ENCODE results near the gene GORAB. TPM values are rescaled to one million over a fixed set of nuclear protein-coding genes. Genes with fewer than 3 reads are reported as not detected.
A peak's percentile ranks its signal among the peaks of the same experiment; 100 is the strongest.

Gene GORAB
- total RNA-seq, 3 donors from 2014 or later = 8.9 to 9.7 (median 8.9) TPM

DNA sequence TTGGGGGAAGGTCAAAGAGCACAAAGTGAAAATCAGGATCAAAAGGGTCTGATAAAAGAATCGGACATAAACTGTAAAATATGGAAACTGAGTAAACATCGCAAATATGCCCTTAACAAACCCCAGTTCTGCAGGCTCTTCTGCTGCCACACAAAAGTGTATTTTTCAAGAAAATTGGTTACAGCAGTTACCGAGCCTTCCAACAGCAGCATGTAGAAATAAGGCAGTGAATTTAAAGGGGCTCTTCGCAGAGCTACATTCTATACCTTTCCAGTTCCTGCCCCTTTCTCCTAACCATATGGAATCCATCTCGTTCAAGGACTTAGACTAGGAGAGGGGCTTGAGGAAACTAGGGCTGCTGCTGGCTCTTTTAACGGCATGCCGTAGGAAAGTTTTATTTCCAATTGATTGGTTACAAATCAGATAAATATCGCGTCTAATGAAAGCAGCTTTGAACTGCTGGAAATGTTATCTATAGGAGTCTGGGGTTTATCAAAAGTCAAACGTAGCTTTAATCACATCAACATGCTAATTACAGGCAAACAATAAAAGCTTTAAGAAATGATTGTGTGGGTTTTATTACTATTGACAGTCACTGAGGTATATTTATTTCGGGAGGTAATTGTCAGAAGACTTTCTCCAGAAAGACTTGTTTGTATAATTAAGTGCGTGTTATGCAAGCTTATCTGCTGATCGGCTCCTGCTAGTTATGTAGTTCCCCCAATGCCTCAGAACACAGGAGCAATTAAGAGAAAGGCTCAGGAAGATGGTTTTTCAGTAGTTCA is 59.1 kb downstream of the GORAB start:
- H3K4me1 Mint-ChIP-seq (ENCODE audit: low read depth) = no peaks in the 10 kb centered on the region
- ATAC-seq (no peak), DNase-seq (no peak)
- H3K36me3 Mint-ChIP-seq (ENCODE audit: insufficient read depth) = no peaks in the 10 kb centered on the region
- H3K4me3 Mint-ChIP-seq = no peak overlapping the region
- peaks cover 4% of the 10 kb centered on the region for H3K9me3 Mint-ChIP-seq
- H3K27me3 Mint-ChIP-seq (ENCODE audit: low read depth) = peaks cover 22% of the 10 kb centered on the region

DNA sequence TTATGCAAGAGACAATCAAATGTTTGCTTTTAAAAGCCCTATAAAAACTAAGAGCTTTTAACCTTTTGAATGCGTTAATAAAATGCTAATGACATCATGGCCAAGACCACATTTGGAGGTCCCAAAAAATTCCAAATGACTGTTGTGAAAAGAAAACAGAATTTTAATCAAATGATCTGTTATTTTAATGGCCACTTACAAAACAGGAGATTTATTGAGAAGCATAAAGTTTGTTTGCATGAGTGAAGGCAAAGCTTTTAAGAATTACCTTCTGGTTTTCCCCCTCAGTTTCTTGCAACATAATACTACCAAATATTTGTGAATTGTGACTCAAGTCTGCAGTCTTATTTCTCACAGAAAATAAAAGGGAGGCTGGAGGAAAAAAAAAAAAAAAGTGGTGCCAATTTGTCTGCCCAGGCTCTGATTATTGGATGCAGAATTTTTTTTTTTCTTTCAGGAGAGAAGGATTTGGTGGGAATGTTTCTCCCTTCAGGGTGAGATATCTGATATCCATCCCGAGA is 60.7 kb downstream of the GORAB start:
- peaks cover 16% of the 10 kb centered on the region for H3K9me3 Mint-ChIP-seq
- H3K4me3 Mint-ChIP-seq = no peak overlapping the region
- no peaks in the 10 kb centered on the region for H3K4me1 Mint-ChIP-seq (ENCODE audit: low read depth)
- ATAC-seq (no peak), DNase-seq (no peak)
- H3K27me3 Mint-ChIP-seq (ENCODE audit: low read depth) = peaks cover 22% of the 10 kb centered on the region
- no peaks in the 10 kb centered on the region for H3K36me3 Mint-ChIP-seq (ENCODE audit: insufficient read depth)

DNA sequence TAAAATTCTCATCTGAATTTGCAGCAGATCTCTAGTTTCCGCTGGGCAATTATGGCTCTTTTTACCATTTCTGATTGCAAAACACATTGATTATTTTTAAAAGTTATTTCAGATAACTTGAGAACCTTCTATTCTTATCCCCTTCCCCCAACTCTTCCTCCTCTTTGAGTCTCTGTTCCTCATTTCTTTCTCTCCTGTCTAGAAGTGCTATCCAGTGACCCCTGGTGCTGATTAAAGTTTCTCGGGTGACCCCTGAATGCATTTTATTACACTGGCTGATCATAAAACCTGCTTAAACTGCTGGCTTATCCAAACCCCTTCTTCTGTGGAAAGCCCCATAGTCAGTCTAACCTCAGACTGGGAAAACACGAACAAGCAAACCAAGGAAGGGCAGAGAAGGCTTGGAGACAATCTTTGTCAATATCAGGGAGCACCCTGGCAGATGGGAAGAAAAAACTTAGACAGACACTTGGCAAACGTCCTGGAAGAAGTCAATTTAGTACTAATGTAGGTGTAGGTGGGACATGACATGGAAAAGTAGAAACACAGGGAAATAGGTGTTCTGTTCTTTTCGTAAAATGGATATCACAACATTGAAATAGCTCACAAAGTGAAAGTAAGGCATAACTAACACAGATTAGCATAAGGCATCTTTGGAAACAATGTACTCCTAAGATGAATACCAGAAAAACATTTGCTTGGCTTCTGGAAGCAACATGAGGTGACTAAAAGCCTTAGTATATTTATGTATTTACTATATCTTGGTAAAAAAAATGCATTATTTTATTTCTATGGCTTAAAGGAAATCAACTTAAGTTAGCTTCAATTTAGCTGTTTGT is 61.4 kb downstream of the GORAB start:
- peaks cover 22% of the 10 kb centered on the region for H3K27me3 Mint-ChIP-seq (ENCODE audit: low read depth)
- H3K4me1 Mint-ChIP-seq (ENCODE audit: low read depth) = no peaks in the 10 kb centered on the region
- DNase-seq (no peak), ATAC-seq (no peak)
- peaks cover 23% of the 10 kb centered on the region for H3K9me3 Mint-ChIP-seq
- no peaks in the 10 kb centered on the region for H3K36me3 Mint-ChIP-seq (ENCODE audit: insufficient read depth)
- H3K4me3 Mint-ChIP-seq = no peak overlapping the region

DNA sequence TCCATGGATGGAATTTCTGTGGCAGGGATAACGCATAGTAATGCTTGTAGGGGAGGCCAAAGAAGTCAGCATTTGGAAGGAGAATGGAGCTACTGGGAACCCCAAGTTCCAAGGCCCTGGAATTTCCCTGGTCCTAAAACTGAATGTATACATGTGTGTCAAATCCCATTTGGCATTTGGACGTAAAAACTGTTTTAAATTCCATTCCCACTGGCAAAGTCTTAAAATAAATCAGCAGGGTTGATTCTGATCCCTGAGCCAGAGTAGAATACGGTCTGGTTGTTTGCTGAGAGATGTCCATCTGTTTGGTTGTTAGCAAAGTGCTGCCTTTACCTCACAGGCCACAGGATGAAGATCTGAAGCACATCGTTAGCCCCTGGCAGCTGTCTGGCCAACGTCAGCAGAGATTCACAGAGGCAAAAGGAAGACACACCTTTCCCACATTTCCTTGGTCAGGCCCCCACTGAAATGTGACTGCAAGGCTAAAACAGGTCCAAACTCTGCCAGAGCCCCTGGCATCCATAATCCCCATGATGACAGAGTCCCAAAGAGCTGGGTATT is 62.2 kb downstream of the GORAB start:
- Mint-ChIP-seq H3K36me3 (ENCODE audit: insufficient read depth) (no peaks in the 10 kb centered on the region), H3K27me3 (ENCODE audit: low read depth) (peaks cover 22% of the 10 kb centered on the region), H3K9me3 (peaks cover 25% of the 10 kb centered on the region), H3K4me3 (no peak overlapping the region), H3K4me1 (ENCODE audit: low read depth) (no peaks in the 10 kb centered on the region)
- DNase-seq (no peak), ATAC-seq (no peak)

GRCh38 chr1:170596701-170597100 is 64.7 kb downstream of the GORAB start:
- no peaks in the 10 kb centered on the region for H3K4me1 Mint-ChIP-seq (ENCODE audit: low read depth)
- peaks cover 6% of the 10 kb centered on the region for H3K27me3 Mint-ChIP-seq (ENCODE audit: low read depth)
- no peaks in the 10 kb centered on the region for H3K36me3 Mint-ChIP-seq (ENCODE audit: insufficient read depth)
- ATAC-seq (no peak), DNase-seq (no peak)
- no peak overlapping the region for H3K4me3 Mint-ChIP-seq
- peaks cover 32% of the 10 kb centered on the region for H3K9me3 Mint-ChIP-seq

GRCh38 chr1:170598618-170599017 is 66.7 kb downstream of the GORAB start:
- DNase-seq = no peak
- no peak for ATAC-seq
- Mint-ChIP-seq H3K9me3 (peaks cover 43% of the 10 kb centered on the region), H3K4me3 (no peak overlapping the region), H3K27me3 (ENCODE audit: low read depth) (peaks cover 5% of the 10 kb centered on the region), H3K4me1 (ENCODE audit: low read depth) (no peaks in the 10 kb centered on the region), H3K36me3 (ENCODE audit: insufficient read depth) (no peaks in the 10 kb centered on the region)

DNA sequence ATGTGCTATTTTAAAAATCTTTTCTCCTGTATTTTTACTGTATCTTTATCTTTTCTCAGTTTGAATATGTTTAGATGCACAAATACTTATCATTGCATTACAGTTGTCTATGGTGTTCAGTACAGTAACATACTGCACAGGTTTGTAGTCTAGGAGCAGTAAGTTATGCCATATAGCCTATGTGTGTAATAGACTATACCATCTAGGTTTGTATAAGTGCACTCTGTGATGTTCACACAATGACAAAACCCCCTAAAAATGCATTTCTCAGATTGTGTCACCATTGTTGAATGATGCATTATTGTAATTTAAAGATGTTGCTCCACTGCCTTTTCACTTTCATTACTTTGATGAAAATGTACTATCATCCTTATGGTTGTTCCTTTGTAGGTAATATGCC is 67.1 kb downstream of the GORAB start:
- H3K27me3 Mint-ChIP-seq (ENCODE audit: low read depth) = peaks cover 5% of the 10 kb centered on the region
- no peak overlapping the region for H3K4me3 Mint-ChIP-seq
- DNase-seq = no peak
- H3K9me3 Mint-ChIP-seq = peaks cover 43% of the 10 kb centered on the region
- H3K36me3 Mint-ChIP-seq (ENCODE audit: insufficient read depth) = no peaks in the 10 kb centered on the region
- no peaks in the 10 kb centered on the region for H3K4me1 Mint-ChIP-seq (ENCODE audit: low read depth)
- ATAC-seq = peak in 1 of 2 donors; percentile 40

- Mint-ChIP-seq H3K9me3 (peaks cover 35% of the 10 kb centered on the region), H3K4me1 (ENCODE audit: low read depth) (no peaks in the 10 kb centered on the region), H3K36me3 (ENCODE audit: insufficient read depth) (no peaks in the 10 kb centered on the region), H3K27me3 (ENCODE audit: low read depth) (peaks cover 5% of the 10 kb centered on the region), H3K4me3 (no peak overlapping the region)
- ATAC-seq = no peak
- no peak for DNase-seq
Measured at GRCh38 chr1:170601866-170602265, 69.9 kb downstream of the GORAB start.

Other genes with a start within 250 kb of the GORAB start
- gene PRRX1, start 132.0 kb downstream of the GORAB start, total RNA-seq = not detected

Measured in activated T-cell treated with anti-CD3 and anti-CD28 coated beads, Interleukin-2, amount 50 U/mL, for 4 hours (primary cell).